GM19043 (cell line): Measurements from ENCODE around the gene NCF4.
A peak's percentile ranks its signal among the peaks of the same experiment; 100 is the strongest.

ENCODE experiments used
- ATAC-seq: cut with Tn5 transposase; IDR thresholded peaks from one replicate; pipeline ENCODE4 v1.9.1; 2021; ENCODE audit warnings: low read depth; ENCODE audit not compliant: unreplicated experiment

Gene NCF4

DNA sequence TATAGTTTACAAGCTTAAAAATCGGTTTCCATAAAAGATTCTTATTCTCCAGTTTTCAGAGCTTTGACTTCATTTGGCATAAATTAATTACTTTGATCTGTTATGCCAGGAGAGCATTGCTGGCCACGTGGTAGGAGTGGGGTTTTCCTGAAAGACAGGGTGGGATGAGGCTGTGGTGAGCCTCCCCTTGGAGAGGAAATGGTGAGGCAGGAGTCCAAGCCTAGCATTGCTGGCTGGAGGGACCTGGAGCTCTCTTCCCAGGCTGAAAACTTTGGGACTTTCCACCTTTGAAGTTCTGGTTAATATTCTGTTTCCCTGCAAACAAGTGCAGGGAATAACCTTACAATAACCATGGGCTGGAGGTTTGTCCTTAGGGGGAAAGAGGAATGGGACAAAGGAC is 31.5 kb downstream of the NCF4 start:
- no peak for ATAC-seq

DNA sequence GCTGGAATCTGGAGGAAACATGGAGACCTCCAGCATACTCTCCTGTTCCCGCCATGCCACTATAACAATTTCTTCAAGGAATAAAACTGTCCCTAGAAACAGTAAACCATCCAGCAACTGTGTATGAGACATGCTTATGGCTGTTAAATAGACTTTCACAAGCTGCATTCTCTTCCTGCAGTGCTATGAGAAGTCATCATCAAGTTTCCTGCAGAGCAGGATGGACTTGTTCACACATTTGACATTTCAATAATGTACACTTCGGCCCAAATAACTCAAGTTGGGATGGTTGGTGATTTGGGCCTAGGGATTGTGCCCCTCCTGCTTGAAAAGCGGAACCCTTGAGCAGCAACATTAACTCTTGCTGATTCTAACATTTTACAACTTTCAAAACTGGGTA is 32.5 kb downstream of the NCF4 start:
- ATAC-seq, result no peak

- ATAC-seq, result no peak
Observed at GRCh38 chr22:36894266-36894665, 33.5 kb downstream of the NCF4 start.

DNA sequence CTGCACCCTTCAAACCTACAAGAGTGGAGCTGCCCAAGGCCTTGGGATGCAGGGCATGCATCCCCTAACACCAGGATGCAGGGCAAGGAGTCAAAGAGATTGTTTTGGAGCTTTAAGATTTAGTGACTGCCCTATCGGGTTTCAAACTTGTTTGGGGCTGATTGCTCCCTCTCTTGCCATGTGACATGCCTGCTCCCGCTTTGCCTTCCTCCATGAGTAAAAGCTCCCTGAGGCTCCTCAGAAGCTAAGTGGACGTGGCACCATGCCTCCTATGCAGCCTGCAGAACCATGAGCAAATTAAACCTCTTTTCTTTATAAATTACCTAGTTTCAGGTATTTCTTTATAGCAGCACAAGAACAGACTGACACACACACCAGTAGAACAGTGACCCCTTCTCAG is 36.8 kb downstream of the NCF4 start:
- no peak for ATAC-seq

DNA sequence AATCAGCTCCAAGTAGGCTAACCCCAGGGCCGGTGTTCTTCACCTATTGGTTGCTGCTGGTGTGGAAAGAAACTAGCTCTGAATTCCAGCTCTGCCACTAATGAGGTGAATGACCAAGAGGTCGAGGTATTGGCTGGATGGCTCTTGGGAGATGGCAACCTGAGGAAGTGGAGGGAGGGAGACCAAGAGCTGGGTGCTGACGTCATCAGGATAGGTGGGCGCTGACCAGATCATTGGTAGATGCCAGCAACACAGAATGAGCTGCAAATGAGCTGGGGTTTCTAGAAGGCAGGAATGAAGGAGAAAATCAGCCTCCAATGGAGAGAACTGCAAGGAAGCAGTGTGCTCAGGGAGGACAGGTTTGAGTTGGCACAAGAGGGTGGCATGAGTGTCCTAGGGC is 37.9 kb downstream of the NCF4 start:
- no peak for ATAC-seq

- ATAC-seq, result no peak
Observed at GRCh38 chr22:36899498-36899897, 38.7 kb downstream of the NCF4 start.

DNA sequence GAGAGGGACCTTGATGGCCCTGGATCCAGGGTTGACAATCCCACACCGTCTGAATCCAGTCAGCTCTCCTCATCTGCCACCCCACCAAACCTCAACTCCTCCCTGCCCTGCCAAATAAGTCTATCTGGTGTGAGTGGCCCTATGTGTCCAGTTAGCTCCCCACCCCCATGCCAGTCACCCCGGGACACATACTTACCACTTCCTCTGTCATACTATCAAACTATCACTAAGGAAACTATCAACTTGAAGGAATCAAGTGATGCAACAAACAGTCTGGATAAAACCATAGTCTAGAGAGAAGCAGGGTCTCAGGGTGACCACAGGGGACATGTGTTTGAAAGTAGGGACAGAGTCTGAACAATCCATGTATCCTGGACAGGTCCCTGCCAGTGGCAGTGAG is 39.4 kb downstream of the NCF4 start:
- ATAC-seq, result no peak

DNA sequence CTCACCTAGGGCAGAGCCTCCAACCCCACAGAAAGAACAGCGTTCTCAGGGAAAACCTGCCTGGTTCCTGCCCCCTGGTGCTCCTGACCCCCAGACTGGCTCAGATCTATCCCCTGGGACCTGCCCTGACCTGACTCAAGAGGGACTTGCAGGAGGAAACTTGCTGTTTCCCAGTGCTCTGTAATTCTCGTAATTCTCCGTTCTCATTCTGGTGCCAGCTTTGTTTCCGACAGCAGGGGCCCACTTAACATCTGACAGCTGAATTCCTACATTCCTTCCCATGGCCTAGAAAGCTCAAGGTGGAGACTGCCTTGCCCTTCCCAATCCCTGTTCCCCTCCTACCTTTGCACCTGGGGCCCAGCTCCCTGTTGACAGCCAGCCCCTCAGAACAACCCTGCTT is 40.1 kb downstream of the NCF4 start:
- no peak for ATAC-seq

- ATAC-seq, result peak; percentile 75
Observed at GRCh38 chr22:36901411-36902142, 40.8 kb downstream of the NCF4 start.

- ATAC-seq, result no peak
Observed at GRCh38 chr22:36902143-36902926, 41.5 kb downstream of the NCF4 start.

- no peak for ATAC-seq
Observed at GRCh38 chr22:36904260-36904880, 43.6 kb downstream of the NCF4 start.

GRCh38 chr22:36907253-36908195 is 46.7 kb downstream of the NCF4 start:
- ATAC-seq, result no peak

- no peak for ATAC-seq
Observed at GRCh38 chr22:36910461-36910860, 49.7 kb downstream of the NCF4 start.

GRCh38 chr22:36911887-36912661 is 51.3 kb downstream of the NCF4 start:
- ATAC-seq, result no peak

- ATAC-seq, result no peak
Observed at GRCh38 chr22:36912694-36913426, 52.1 kb downstream of the NCF4 start.

DNA sequence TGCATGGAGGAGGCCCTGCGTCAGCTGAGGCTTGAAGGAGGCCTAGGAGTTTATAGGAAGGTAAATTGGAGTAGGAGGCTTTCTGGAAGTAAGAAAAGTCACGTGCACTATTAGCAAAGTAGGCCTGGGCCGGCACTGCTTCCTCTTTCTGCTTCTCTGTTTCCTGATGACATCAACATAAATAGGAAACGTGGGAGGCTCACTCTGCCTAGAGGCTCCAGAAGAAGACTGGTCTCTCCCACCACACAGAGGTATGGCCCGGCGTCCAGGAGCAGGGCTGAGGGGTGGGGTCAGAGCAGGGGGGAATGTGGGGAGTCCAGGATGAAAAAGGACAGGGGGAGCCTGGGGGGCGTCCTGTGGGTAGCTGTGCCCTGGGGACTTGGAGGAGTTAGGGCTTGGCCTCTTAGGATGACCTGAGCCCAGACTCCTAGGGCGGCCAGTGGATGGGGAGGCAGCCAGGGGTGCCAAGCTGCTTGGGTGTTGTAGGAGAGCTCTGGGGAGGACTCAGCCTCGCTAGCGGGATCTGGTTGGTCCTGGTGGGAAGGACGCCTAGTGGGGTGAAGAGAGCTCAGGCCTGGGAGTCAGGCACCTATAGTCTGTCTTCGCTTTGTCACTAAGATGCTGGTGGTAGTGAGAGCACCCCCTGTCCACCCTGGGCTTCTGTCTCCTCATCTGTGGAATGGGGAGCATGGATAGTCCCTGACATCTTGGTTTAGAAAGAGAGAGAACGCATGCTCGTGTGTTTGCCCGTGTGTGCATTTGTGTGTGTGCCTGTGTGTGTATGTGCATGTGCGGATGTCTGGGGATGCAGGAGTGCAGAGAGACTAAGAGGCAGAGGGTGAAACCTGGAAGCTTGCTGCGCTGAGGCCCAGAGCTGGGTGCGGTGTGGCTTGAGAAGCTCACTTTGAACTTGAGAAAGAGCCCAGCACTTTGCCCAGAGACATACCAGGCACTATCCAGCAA is 52.9 kb downstream of the NCF4 start, which contains the start of gene CSF2RB:
TSS of gene CSF2RB (plus strand) at position 202 of the 963 bp plus-strand sequence. CDS start 8,580 bp downstream, outside the sequence.
- no peak for ATAC-seq

GRCh38 chr22:36914390-36914752 is 53.6 kb downstream of the NCF4 start:
- no peak for ATAC-seq

- no peak for ATAC-seq
Observed at GRCh38 chr22:36916034-36916433, 55.2 kb downstream of the NCF4 start.
